ENCODE results near the gene CYP4F11. TPM values are rescaled to one million over a fixed set of nuclear protein-coding genes. Genes with fewer than 3 reads are reported as not detected.

Gene CYP4F11
- total RNA-seq, 1 donor from 2014 or later = not detected

- Mint-ChIP-seq H3K4me3 (ENCODE audit: unreplicated experiment) (no peak overlapping the region), H3K9me3 (ENCODE audit: low read depth) (peaks cover 15% of the 10 kb centered on the region), H3K27ac (ENCODE audit: unreplicated experiment) (no peak overlapping the region), H3K36me3 (ENCODE audit: low read depth) (no peaks in the 10 kb centered on the region), H3K4me1 (ENCODE audit: low read depth) (no peaks in the 10 kb centered on the region), H3K27me3 (ENCODE audit: low read depth) (peaks cover 6% of the 10 kb centered on the region)
- no peak for DNase-seq (ENCODE audit: low spot score)
- TF ChIP-seq, protein P1, sequence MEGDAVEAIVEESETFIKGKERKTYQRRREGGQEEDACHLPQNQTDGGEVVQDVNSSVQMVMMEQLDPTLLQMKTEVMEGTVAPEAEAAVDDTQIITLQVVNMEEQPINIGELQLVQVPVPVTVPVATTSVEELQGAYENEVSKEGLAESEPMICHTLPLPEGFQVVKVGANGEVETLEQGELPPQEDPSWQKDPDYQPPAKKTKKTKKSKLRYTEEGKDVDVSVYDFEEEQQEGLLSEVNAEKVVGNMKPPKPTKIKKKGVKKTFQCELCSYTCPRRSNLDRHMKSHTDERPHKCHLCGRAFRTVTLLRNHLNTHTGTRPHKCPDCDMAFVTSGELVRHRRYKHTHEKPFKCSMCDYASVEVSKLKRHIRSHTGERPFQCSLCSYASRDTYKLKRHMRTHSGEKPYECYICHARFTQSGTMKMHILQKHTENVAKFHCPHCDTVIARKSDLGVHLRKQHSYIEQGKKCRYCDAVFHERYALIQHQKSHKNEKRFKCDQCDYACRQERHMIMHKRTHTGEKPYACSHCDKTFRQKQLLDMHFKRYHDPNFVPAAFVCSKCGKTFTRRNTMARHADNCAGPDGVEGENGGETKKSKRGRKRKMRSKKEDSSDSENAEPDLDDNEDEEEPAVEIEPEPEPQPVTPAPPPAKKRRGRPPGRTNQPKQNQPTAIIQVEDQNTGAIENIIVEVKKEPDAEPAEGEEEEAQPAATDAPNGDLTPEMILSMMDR (IDR thresholded peaks at IDR 0.05) = no peak
Measured at GRCh38 chr19:15919243-15919642, 15.1 kb downstream of the CYP4F11 start.

GRCh38 chr19:15915109-15915508 is 19.2 kb downstream of the CYP4F11 start:
- Mint-ChIP-seq H3K4me3 (ENCODE audit: unreplicated experiment) (no peak overlapping the region), H3K36me3 (ENCODE audit: low read depth) (no peaks in the 10 kb centered on the region), H3K9me3 (ENCODE audit: low read depth) (peaks cover 17% of the 10 kb centered on the region), H3K27ac (ENCODE audit: unreplicated experiment) (no peak overlapping the region), H3K27me3 (ENCODE audit: low read depth) (peaks cover 2% of the 10 kb centered on the region), H3K4me1 (ENCODE audit: low read depth) (no peaks in the 10 kb centered on the region)
- TF ChIP-seq, protein P1 (IDR thresholded peaks at IDR 0.05) = no peak
- DNase-seq (ENCODE audit: low spot score) = no peak

DNA sequence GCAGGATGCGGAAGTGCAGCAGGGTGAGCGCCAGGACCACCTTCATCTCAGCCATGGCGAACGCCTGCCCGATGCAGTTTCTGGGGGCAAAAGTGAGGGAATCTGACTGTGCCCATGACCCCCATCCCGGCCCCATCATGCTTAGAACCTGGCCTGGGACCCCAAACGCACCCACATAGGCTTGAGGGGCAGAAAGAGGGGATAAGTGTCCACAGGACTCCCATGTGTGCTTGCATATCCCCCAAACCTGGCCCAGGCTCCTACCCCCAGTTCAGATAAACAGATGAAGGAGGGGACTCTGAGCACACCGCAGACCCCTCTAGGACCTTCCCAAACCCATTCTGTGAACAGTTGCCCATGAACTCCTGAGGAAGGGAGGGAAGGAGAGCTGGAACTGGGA is 20.5 kb downstream of the CYP4F11 start:
- Mint-ChIP-seq H3K27ac (ENCODE audit: unreplicated experiment) (no peak overlapping the region), H3K4me1 (ENCODE audit: low read depth) (no peaks in the 10 kb centered on the region), H3K27me3 (ENCODE audit: low read depth) (no peaks in the 10 kb centered on the region), H3K36me3 (ENCODE audit: low read depth) (no peaks in the 10 kb centered on the region), H3K9me3 (ENCODE audit: low read depth) (peaks cover 17% of the 10 kb centered on the region), H3K4me3 (ENCODE audit: unreplicated experiment) (no peak overlapping the region)
- TF ChIP-seq, protein P1 (IDR thresholded peaks at IDR 0.05) = no peak
- no peak for DNase-seq (ENCODE audit: low spot score)

DNA sequence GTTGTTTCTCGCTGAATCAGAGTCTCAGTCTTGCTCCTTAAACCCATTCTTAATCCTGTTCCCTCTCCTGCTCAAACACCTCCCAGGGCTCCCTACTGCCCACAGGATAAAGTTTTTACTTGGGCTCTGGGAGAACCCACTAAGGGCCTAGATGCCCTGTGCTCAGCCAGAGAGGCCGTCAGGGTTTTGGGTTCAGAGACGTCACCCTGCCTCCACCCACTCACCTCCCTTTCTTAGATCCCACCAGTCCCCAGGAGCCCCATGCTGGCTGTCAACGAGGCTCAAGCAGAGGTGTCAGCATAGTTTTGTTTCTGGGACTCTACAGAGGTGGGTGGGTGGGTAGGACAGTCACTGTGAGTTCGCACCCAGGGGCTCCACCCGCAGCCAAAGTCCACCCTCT is 20.9 kb downstream of the CYP4F11 start:
- TF ChIP-seq, protein P1 (IDR thresholded peaks at IDR 0.05) = no peak
- H3K9me3 Mint-ChIP-seq (ENCODE audit: low read depth) = peaks cover 17% of the 10 kb centered on the region
- H3K4me3 Mint-ChIP-seq (ENCODE audit: unreplicated experiment) = no peak overlapping the region
- no peak overlapping the region for H3K27ac Mint-ChIP-seq (ENCODE audit: unreplicated experiment)
- H3K36me3 Mint-ChIP-seq (ENCODE audit: low read depth) = no peaks in the 10 kb centered on the region
- no peaks in the 10 kb centered on the region for H3K27me3 Mint-ChIP-seq (ENCODE audit: low read depth)
- no peak for DNase-seq (ENCODE audit: low spot score)
- no peaks in the 10 kb centered on the region for H3K4me1 Mint-ChIP-seq (ENCODE audit: low read depth)

- TF ChIP-seq, protein P1 (IDR thresholded peaks at IDR 0.05) = no peak
- Mint-ChIP-seq H3K36me3 (ENCODE audit: low read depth) (no peaks in the 10 kb centered on the region), H3K27me3 (ENCODE audit: low read depth) (no peaks in the 10 kb centered on the region), H3K4me1 (ENCODE audit: low read depth) (no peaks in the 10 kb centered on the region), H3K27ac (ENCODE audit: unreplicated experiment) (no peak overlapping the region), H3K4me3 (ENCODE audit: unreplicated experiment) (no peak overlapping the region), H3K9me3 (ENCODE audit: low read depth) (peaks cover 17% of the 10 kb centered on the region)
- no peak for DNase-seq (ENCODE audit: low spot score)
Measured at GRCh38 chr19:15911599-15912235, 22.6 kb downstream of the CYP4F11 start.

All from chondrocyte (in vitro differentiated cells).